A673 (cell line): ENCODE measurements around the gene STUM. TPM values are rescaled to one million over a fixed set of nuclear protein-coding genes. Genes with fewer than 3 reads are reported as not detected.

Experiments used
- BruUV-seq: library from RNA; stranded (reverse); fragments of 400-500 nt; replicated peaks from 2 replicates; lab custom pipeline; 2021; lab: Mats Ljungman, UMichigan
- CTCF ChIA-PET: fragments of 300-600 bp; sonication (Branson Sonifier 250); formaldehyde crosslinking; loops from one replicate; lab custom pipeline; 2022; ENCODE audit warnings: antibody characterized with exemption; lab: Charles Lee
- POLR2A ChIA-PET: fragments of 300-600 bp; sonication (Branson Sonifier 250); formaldehyde crosslinking; loops from one replicate; lab custom pipeline; 2022; ENCODE audit warnings: antibody characterized with exemption; ENCODE audit not compliant: low non-redundant PET; lab: Charles Lee
- DNase-seq: peaks from one replicate; pipeline ENCODE4 v3.0.0-alpha.2; 2015; ENCODE audit warnings: low spot score
- H3K27ac ChIP-seq: fragments of 200-600 bp; sonication (generic); 2 replicates; pipeline ENCODE4 v1.5.1; 2016; ENCODE audit warnings: mixed run types, low read depth, mild to moderate bottlenecking, mixed read lengths, antibody characterized with exemption, low read length; ENCODE audit not compliant: poor library complexity, severe bottlenecking
- H3K27me3 ChIP-seq: fragments of 200-600 bp; sonication (generic); replicated peaks from 2 replicates; pipeline ENCODE4 v1.6.1; 2017; ENCODE audit warnings: mixed run types, low read depth, mild to moderate bottlenecking, mixed read lengths, antibody characterized with exemption, low read length; ENCODE audit not compliant: insufficient read depth, poor library complexity
- H3K36me3 ChIP-seq: fragments of 200-600 bp; sonication (generic); 2 replicates; pipeline ENCODE4 v1.6.1; 2016; ENCODE audit warnings: mixed run types, mild to moderate bottlenecking, mixed read lengths, antibody characterized with exemption, low read length; ENCODE audit not compliant: insufficient read depth, poor library complexity, severe bottlenecking
- H3K4me1 ChIP-seq: fragments of 200-600 bp; sonication (generic); 2 replicates; pipeline ENCODE4 v1.6.1; 2017; ENCODE audit warnings: mixed run types, mild to moderate bottlenecking, mixed read lengths, antibody characterized with exemption, low read length; ENCODE audit not compliant: insufficient read depth, poor library complexity, severe bottlenecking
- H3K4me3 ChIP-seq: fragments of 200-600 bp; sonication (generic); 2 replicates; pipeline ENCODE4 v1.5.1; 2016; ENCODE audit warnings: low read depth, mixed run types, mild to moderate bottlenecking, mixed read lengths, low read length; ENCODE audit not compliant: poor library complexity, severe bottlenecking
- H3K9me3 ChIP-seq: fragments of 200-600 bp; sonication (generic); 2 replicates; pipeline ENCODE4 v1.6.1; 2016; ENCODE audit warnings: mixed run types, low read depth, mild to moderate bottlenecking, mixed read lengths, antibody characterized with exemption, low read length; ENCODE audit not compliant: poor library complexity, severe bottlenecking
- CTCF ChIP-seq: fragments of 300-800, 200-600 bp; sonication (generic); conservative IDR thresholded peaks from 2 replicates; pipeline ENCODE4 v1.5.1; 2017; ENCODE audit warnings: low read depth, mild to moderate bottlenecking, antibody characterized with exemption, low read length, moderate library complexity, mixed read lengths
- EZH2 ChIP-seq: fragments of 200-600 bp; sonication (generic); IDR thresholded peaks from 2 replicates; pipeline ENCODE4 v1.6.1; 2017; ENCODE audit warnings: borderline replicate concordance, low read depth, mild to moderate bottlenecking, mixed read lengths, antibody characterized with exemption, low read length; ENCODE audit not compliant: poor library complexity, severe bottlenecking
- intact Hi-C: fragments of 100-400 bp; cut with micrococcal nuclease; formaldehyde crosslinking; loops from one replicate; pipeline ENCODE4 v1.10.0; 2022; ENCODE audit not compliant: unreplicated experiment
- total RNA-seq: library from RNA; stranded (reverse); gene quantifications from 2 replicates; pipeline ENCODE4 v1.2.3, GENCODE V29; 2021

Gene STUM
- total RNA-seq, 1 experiment from 2014 or later = 0.54 TPM

- Histone ChIP-seq H3K9me3 (no peaks in the 10 kb centered on the region), H3K27me3 (no peaks in the 10 kb centered on the region), H3K27ac (no peak overlapping the region), H3K4me3 (no peak overlapping the region), H3K4me1 (no peaks in the 10 kb centered on the region), H3K36me3 (no peaks in the 10 kb centered on the region)
- TF ChIP-seq EZH2 = no peak
- DNase-seq = no peak
- ChIA-PET POLR2A (no interaction called here), CTCF (no interaction called here)
- BruUV-seq = no TSS peak
- intact Hi-C loops = no loop called here
Observed at GRCh38 chr1:226641671-226642231, 93.2 kb downstream of the STUM start.

- TF ChIP-seq CTCF (no peak), EZH2 (no peak)
- ChIA-PET CTCF (no interaction called here), POLR2A (no interaction called here)
- DNase-seq = no peak
- intact Hi-C loops = no loop called here
- Histone ChIP-seq H3K4me1 (no peaks in the 10 kb centered on the region), H3K36me3 (no peaks in the 10 kb centered on the region), H3K27ac (no peak overlapping the region), H3K4me3 (no peak overlapping the region), H3K27me3 (no peaks in the 10 kb centered on the region), H3K9me3 (no peaks in the 10 kb centered on the region)
- BruUV-seq = no TSS peak
Observed at GRCh38 chr1:226642421-226642820, 93.9 kb downstream of the STUM start.

- Histone ChIP-seq H3K9me3 (no peaks in the 10 kb centered on the region), H3K36me3 (no peaks in the 10 kb centered on the region), H3K27ac (no peak overlapping the region), H3K4me3 (no peak overlapping the region), H3K27me3 (no peaks in the 10 kb centered on the region), H3K4me1 (no peaks in the 10 kb centered on the region)
- intact Hi-C loops = no loop called here
- no peak for DNase-seq
- no TSS peak for BruUV-seq
- CTCF ChIA-PET = no interaction called here
- POLR2A ChIA-PET = no interaction called here
- TF ChIP-seq CTCF = no peak
- TF ChIP-seq EZH2 = no peak
Observed at GRCh38 chr1:226643177-226643576, 94.6 kb downstream of the STUM start.
